AG10803 (cell line): ENCODE measurements around the gene GPS2.
"Not testable (repeated sequence)": the region's sequence is repeated elsewhere in the genome, so short reads cannot be mapped to it uniquely, and the experiment has no call there.

Source experiments
- DNase-seq: peaks from one replicate; pipeline ENCODE4 v3.0.0; 2010; ENCODE audit warnings: low read depth
- H3K4me3 ChIP-seq: 2 replicates; pipeline ENCODE4 v1.5.1; 2011; ENCODE audit warnings: mild to moderate bottlenecking, low read length, control low read depth
- CTCF ChIP-seq: conservative IDR thresholded peaks from 2 replicates; pipeline ENCODE4 v1.5.1; 2011; ENCODE audit warnings: mild to moderate bottlenecking, low read length, control low read depth, inconsistent platforms

Gene GPS2

GRCh38 chr17:7348478-7349242 is 33.5 kb upstream of the GPS2 start:
- peak; percentile 82 for DNase-seq
- no peak for TF ChIP-seq CTCF
- H3K4me3 ChIP-seq: peak overlapping the region; percentile 15; the same call in 1 of the 2 replicates

- no peak for TF ChIP-seq CTCF
- no peak overlapping the region for H3K4me3 ChIP-seq
- DNase-seq: peak; percentile 31
Observed at GRCh38 chr17:7347630-7348477, 32.7 kb upstream of the GPS2 start.

- DNase-seq: no peak
- no peak for TF ChIP-seq CTCF
- no peak overlapping the region for H3K4me3 ChIP-seq
Observed at GRCh38 chr17:7346761-7347614, 31.8 kb upstream of the GPS2 start.

- H3K4me3 ChIP-seq: no peak overlapping the region
- no peak for DNase-seq
- no peak for TF ChIP-seq CTCF
Observed at GRCh38 chr17:7343250-7343649, 28.1 kb upstream of the GPS2 start.

GRCh38 chr17:7341842-7342241 is 26.7 kb upstream of the GPS2 start:
- H3K4me3 ChIP-seq: no peak overlapping the region
- TF ChIP-seq CTCF: no peak
- DNase-seq: no peak

GRCh38 chr17:7340179-7340578 is 25.0 kb upstream of the GPS2 start:
- DNase-seq: peak; percentile 50
- TF ChIP-seq CTCF: no peak
- H3K4me3 ChIP-seq: no peak overlapping the region

- DNase-seq, H3K4me3 ChIP-seq: not testable (repeated sequence)
Observed at GRCh38 chr17:7337600-7337999, 22.4 kb upstream of the GPS2 start.
